Neural progenitor cell (in vitro differentiated cells): Measurements from ENCODE around the gene COL4A2. TPM values are rescaled to one million over a fixed set of nuclear protein-coding genes. Genes with fewer than 3 reads are reported as not detected.

Experiments used
- DNase-seq: peaks from one replicate; pipeline ENCODE4 v3.0.0-alpha.2; 2016; ENCODE audit warnings: low spot score
- H2AFZ ChIP-seq: fragments of 200-600 bp; sonication (generic); replicated peaks from 2 replicates; pipeline ENCODE4 v1.6.1; 2016; ENCODE audit warnings: antibody characterized with exemption
- H3F3A ChIP-seq: fragments of 200-600 bp; sonication (generic); 2 replicates; pipeline ENCODE4 v1.6.1; 2016; ENCODE audit warnings: antibody characterized with exemption, low read depth
- H3K27ac ChIP-seq: fragments of 200-600 bp; sonication (generic); 2 replicates; pipeline ENCODE4 v1.5.1; 2016; ENCODE audit warnings: mild to moderate bottlenecking
- H3K27me3 ChIP-seq: fragments of 200-600 bp; sonication (generic); 2 replicates; pipeline ENCODE4 v1.6.1; 2016; ENCODE audit warnings: mild to moderate bottlenecking, moderate library complexity
- H3K36me3 ChIP-seq: fragments of 200-600 bp; sonication (generic); 2 replicates; pipeline ENCODE4 v1.5.1; 2016
- H3K4me1 ChIP-seq: fragments of 200-600 bp; sonication (generic); 2 replicates; pipeline ENCODE4 v1.6.1; 2016; ENCODE audit warnings: mixed run types
- H3K4me2 ChIP-seq: fragments of 200-600 bp; sonication (generic); 2 replicates; pipeline ENCODE4 v1.6.1; 2016
- H3K4me3 ChIP-seq: fragments of 200-600 bp; sonication (generic); 2 replicates; pipeline ENCODE4 v1.5.1; 2016
- H3K79me2 ChIP-seq: fragments of 200-600 bp; sonication (generic); 2 replicates; pipeline ENCODE4 v1.6.1; 2016; ENCODE audit warnings: low read depth
- H3K9ac ChIP-seq: fragments of 200-600 bp; sonication (generic); 2 replicates; pipeline ENCODE4 v1.6.1; 2016
- H3K9me3 ChIP-seq: fragments of 200-600 bp; sonication (generic); 2 replicates; pipeline ENCODE4 v1.5.1; 2016; ENCODE audit warnings: low read depth
- H4K20me1 ChIP-seq: fragments of 200-600 bp; sonication (generic); 2 replicates; pipeline ENCODE4 v1.6.1; 2016; ENCODE audit warnings: low read depth
- H3K27ac Mint-ChIP-seq: 3 replicates; pipeline ENCODE4 v1.8.0; 2021; ENCODE audit warnings: mixed read lengths
- H3K27me3 Mint-ChIP-seq: 2 replicates; pipeline ENCODE4 v1.8.0; 2022; ENCODE audit warnings: low read depth, mild to moderate bottlenecking, inconsistent platforms, moderate library complexity, mixed read lengths; ENCODE audit not compliant: insufficient read depth
- H3K36me3 Mint-ChIP-seq: 3 replicates; pipeline ENCODE4 v1.8.0; 2021; ENCODE audit warnings: mixed read lengths
- H3K4me1 Mint-ChIP-seq: 3 replicates; pipeline ENCODE4 v1.8.0; 2021; ENCODE audit warnings: mixed read lengths
- H3K4me3 Mint-ChIP-seq: 3 replicates; pipeline ENCODE4 v1.8.0; 2021; ENCODE audit warnings: mild to moderate bottlenecking, moderate library complexity, mixed read lengths
- H3K9me3 Mint-ChIP-seq: 3 replicates; pipeline ENCODE4 v1.8.0; 2020; ENCODE audit warnings: mixed read lengths
- EZH2 ChIP-seq: fragments of 200-600 bp; sonication (generic); IDR thresholded peaks from 2 replicates; pipeline ENCODE4 v1.6.1; 2017; ENCODE audit warnings: antibody characterized with exemption, mild to moderate bottlenecking, moderate library complexity
- EZH2phosphoT487 ChIP-seq: fragments of 200-600 bp; sonication (generic); IDR thresholded peaks from 2 replicates; pipeline ENCODE4 v1.6.1; 2017; ENCODE audit warnings: antibody characterized with exemption
- total RNA-seq: library from RNA; depleted of rRNA; stranded (reverse); fragments of >200 nt; gene quantifications from 2 replicates; pipeline ENCODE4 v1.2.3, GENCODE V29; 2015; ENCODE audit warnings: low replicate concordance
- TF ChIP-seq, protein P1 (sequence below): fragments of 200-600 bp; sonication (generic); IDR thresholded peaks from 2 replicates; pipeline ENCODE4 v1.5.1; 2017; ENCODE audit warnings: antibody characterized with exemption, mild to moderate bottlenecking

COL4A2 gene
- total RNA-seq, 1 donor from 2014 or later: 73.6 TPM

DNA sequence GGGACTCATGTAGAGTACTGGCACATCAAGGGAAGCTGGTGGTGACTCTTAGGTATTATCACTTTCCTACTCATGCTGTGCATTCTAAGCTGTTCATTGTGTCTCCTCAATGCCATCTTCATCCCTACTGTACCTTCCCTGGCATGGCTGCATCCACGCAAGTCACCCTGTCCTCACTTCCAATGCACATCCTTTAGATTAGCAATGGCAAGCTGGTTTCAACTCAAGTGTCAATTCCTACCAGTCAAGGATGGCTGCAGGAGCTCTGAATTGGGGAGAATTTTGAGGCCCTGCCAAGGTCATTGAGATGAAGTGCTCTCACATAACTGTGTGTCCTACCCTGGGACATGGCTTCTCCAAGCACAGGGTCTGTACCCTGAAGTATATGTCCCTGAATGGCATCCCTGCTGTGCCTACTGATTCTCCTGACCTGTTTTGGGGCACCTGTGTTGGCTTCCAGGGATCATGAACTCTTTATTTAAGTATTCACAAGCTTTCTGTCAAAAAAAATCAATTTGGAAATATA, 24.7 kb upstream of the COL4A2 start:
- no peak overlapping the region for H2AFZ ChIP-seq
- H4K20me1 ChIP-seq: peaks cover 5% of the 10 kb centered on the region
- peaks cover 9% of the 10 kb centered on the region for H3K36me3 Mint-ChIP-seq

DNA sequence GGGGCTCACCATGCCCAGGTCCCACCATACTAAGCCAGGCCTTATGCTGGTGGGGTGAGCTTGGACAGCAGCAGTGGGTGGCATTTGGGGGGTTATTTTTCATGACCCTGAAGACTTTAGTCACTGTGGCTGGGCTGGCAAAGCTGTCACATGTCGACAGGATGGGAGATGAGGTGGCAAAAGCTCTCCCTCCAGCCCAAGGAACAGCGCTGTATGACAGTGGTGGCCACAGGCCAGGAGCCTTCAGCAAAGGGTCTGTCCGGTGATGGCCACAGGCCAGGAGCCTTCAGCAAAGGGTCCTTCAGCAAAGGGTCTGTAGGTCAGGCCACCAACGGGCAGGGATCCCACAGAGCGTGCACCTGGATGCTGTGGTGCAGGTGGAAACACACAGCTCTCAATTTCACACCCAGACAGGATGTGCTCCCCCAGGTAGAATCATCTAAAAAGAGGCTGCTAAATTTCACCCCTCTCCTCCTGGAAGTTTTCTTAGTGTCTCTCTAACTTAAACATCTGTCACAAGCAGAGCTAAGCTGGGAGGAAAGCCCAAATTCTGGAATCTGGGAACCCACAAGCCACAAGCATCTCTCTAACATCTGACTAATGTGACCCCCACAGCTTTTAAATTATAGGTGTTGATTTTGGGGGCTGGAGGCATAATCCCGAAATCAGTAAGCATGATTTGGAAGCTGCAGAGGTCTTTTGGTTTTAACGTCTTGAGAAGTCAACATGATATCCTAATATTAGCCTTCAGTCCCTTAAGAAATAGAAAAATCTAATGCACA, 23.2 kb upstream of the COL4A2 start:
- Mint-ChIP-seq H3K36me3 (peaks cover 9% of the 10 kb centered on the region), H3K4me1 (peaks cover 10% of the 10 kb centered on the region), H3K27me3 (peaks cover 3% of the 10 kb centered on the region), H3K27ac (no peak overlapping the region), H3K4me3 (no peak overlapping the region), H3K9me3 (no peaks in the 10 kb centered on the region)
- no peaks in the 10 kb centered on the region for H3K9me3 ChIP-seq
- H3K27ac ChIP-seq: no peak overlapping the region
- no peak overlapping the region for H3K4me2 ChIP-seq
- no peak overlapping the region for H3K9ac ChIP-seq
- peaks cover 4% of the 10 kb centered on the region for H3K79me2 ChIP-seq
- no peaks in the 10 kb centered on the region for H3F3A ChIP-seq
- no peak overlapping the region for H2AFZ ChIP-seq
- H3K36me3 ChIP-seq: no peaks in the 10 kb centered on the region
- H3K4me1 ChIP-seq: peaks cover 3% of the 10 kb centered on the region
- no peak overlapping the region for H3K4me3 ChIP-seq
- TF ChIP-seq EZH2: no peak
- TF ChIP-seq EZH2phosphoT487: no peak
- TF ChIP-seq, protein P1, sequence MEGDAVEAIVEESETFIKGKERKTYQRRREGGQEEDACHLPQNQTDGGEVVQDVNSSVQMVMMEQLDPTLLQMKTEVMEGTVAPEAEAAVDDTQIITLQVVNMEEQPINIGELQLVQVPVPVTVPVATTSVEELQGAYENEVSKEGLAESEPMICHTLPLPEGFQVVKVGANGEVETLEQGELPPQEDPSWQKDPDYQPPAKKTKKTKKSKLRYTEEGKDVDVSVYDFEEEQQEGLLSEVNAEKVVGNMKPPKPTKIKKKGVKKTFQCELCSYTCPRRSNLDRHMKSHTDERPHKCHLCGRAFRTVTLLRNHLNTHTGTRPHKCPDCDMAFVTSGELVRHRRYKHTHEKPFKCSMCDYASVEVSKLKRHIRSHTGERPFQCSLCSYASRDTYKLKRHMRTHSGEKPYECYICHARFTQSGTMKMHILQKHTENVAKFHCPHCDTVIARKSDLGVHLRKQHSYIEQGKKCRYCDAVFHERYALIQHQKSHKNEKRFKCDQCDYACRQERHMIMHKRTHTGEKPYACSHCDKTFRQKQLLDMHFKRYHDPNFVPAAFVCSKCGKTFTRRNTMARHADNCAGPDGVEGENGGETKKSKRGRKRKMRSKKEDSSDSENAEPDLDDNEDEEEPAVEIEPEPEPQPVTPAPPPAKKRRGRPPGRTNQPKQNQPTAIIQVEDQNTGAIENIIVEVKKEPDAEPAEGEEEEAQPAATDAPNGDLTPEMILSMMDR: no peak
- DNase-seq: no peak
- H3K27me3 ChIP-seq: no peaks in the 10 kb centered on the region
- peaks cover 9% of the 10 kb centered on the region for H4K20me1 ChIP-seq

More for the DNA sequence above, 24.7 kb upstream of the COL4A2 start:
- H3K27me3 Mint-ChIP-seq: peaks cover 3% of the 10 kb centered on the region
- TF ChIP-seq EZH2phosphoT487 (no peak), EZH2 (no peak)
- TF ChIP-seq, protein P1: no peak
- H3K27ac Mint-ChIP-seq: no peak overlapping the region
- Histone ChIP-seq H3K36me3 (no peaks in the 10 kb centered on the region), H3K9me3 (no peaks in the 10 kb centered on the region), H3F3A (no peaks in the 10 kb centered on the region), H3K27me3 (no peaks in the 10 kb centered on the region), H3K79me2 (peaks cover 4% of the 10 kb centered on the region), H3K4me1 (peaks cover 3% of the 10 kb centered on the region), H3K27ac (no peak overlapping the region), H3K9ac (no peak overlapping the region), H3K4me2 (no peak overlapping the region), H3K4me3 (no peak overlapping the region)
- no peak overlapping the region for H3K4me3 Mint-ChIP-seq
- no peak for DNase-seq
- H3K4me1 Mint-ChIP-seq: peaks cover 8% of the 10 kb centered on the region
- H3K9me3 Mint-ChIP-seq: no peaks in the 10 kb centered on the region

DNA sequence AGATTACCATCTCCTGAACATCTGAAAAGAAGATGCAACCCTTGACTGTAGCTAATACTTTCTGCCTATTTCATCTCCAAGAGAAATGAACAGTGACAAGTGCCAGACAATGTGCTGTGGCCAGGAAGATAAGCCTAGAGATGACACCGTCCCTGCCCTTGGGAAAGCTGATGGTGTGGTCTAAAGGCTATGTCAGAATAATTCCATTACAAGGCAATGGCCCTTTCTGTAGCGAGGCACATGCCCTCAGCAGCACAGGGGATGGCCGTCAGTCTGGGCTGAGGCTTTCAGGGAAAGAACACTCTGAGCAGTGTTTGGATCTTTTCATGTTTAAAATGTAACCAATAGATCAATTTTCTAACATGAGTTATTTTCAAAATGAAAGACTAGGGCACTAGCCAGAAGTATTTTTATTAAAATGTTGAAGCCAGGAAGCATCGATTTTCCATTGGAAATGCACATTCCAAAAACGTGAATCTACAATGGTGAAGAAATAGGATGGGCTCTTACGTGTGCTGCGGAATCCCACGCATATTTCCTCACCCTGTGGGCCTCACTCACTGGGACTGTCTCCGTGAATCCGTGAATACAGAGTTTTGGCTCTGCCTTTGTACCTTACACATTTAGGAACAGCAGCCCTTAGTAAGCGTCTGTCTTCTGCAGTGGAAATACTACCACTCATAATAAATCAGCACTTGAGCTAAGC, 22.2 kb upstream of the COL4A2 start:
- Histone ChIP-seq H3F3A (no peaks in the 10 kb centered on the region), H3K36me3 (no peaks in the 10 kb centered on the region), H3K4me3 (no peak overlapping the region), H3K79me2 (peaks cover 4% of the 10 kb centered on the region), H4K20me1 (peaks cover 9% of the 10 kb centered on the region), H3K4me2 (no peak overlapping the region), H3K4me1 (peaks cover 3% of the 10 kb centered on the region), H3K9ac (no peak overlapping the region), H2AFZ (no peak overlapping the region), H3K27ac (no peak overlapping the region), H3K9me3 (no peaks in the 10 kb centered on the region), H3K27me3 (no peaks in the 10 kb centered on the region)
- Mint-ChIP-seq H3K27ac (no peak overlapping the region), H3K4me3 (no peak overlapping the region), H3K27me3 (peaks cover 3% of the 10 kb centered on the region), H3K36me3 (peaks cover 14% of the 10 kb centered on the region), H3K9me3 (peaks cover 4% of the 10 kb centered on the region), H3K4me1 (peaks cover 10% of the 10 kb centered on the region)
- TF ChIP-seq EZH2phosphoT487 (no peak), EZH2 (no peak)
- TF ChIP-seq, protein P1: no peak
- no peak for DNase-seq
